ENCODE measurements around the gene SHPK. TPM values are rescaled to one million over a fixed set of nuclear protein-coding genes. Genes with fewer than 3 reads are reported as not detected.

The SHPK gene
- total RNA-seq, 1 donor from 2014 or later = 14.1 TPM

- no peak for TF ChIP-seq CTCF (IDR thresholded peaks at IDR 0.05; ENCODE audit: unreplicated experiment)
- no peaks in the 10 kb centered on the region for H3K4me1 Mint-ChIP-seq (ENCODE audit: unreplicated experiment)
- peaks cover 40% of the 10 kb centered on the region for H3K36me3 Mint-ChIP-seq (ENCODE audit: low read depth, unreplicated experiment)
- H3K27ac Mint-ChIP-seq (ENCODE audit: unreplicated experiment) = no peak overlapping the region
- H3K27me3 Mint-ChIP-seq (ENCODE audit: unreplicated experiment) = peaks cover 1% of the 10 kb centered on the region
- no peaks in the 10 kb centered on the region for H3K9me3 Mint-ChIP-seq (ENCODE audit: unreplicated experiment)
- H3K4me3 Mint-ChIP-seq (ENCODE audit: unreplicated experiment) = no peak overlapping the region
- no peak for DNase-seq (ENCODE audit: low spot score)
These were observed 20.7 kb downstream of the SHPK start for GRCh38 chr17:3615160-3615870.

- Mint-ChIP-seq H3K9me3 (ENCODE audit: unreplicated experiment) (no peaks in the 10 kb centered on the region), H3K4me3 (ENCODE audit: unreplicated experiment) (no peak overlapping the region), H3K36me3 (ENCODE audit: low read depth, unreplicated experiment) (peaks cover 40% of the 10 kb centered on the region), H3K27me3 (ENCODE audit: unreplicated experiment) (no peaks in the 10 kb centered on the region), H3K4me1 (ENCODE audit: unreplicated experiment) (no peaks in the 10 kb centered on the region), H3K27ac (ENCODE audit: unreplicated experiment) (no peak overlapping the region)
- no peak for TF ChIP-seq CTCF (IDR thresholded peaks at IDR 0.05; ENCODE audit: unreplicated experiment)
- no peak for DNase-seq (ENCODE audit: low spot score)
These were observed 22.9 kb downstream of the SHPK start for GRCh38 chr17:3613124-3613523.

GRCh38 chr17:3610523-3610922, 25.5 kb downstream of the SHPK start:
- Mint-ChIP-seq H3K27ac (ENCODE audit: unreplicated experiment) (no peak overlapping the region), H3K36me3 (ENCODE audit: low read depth, unreplicated experiment) (peaks cover 30% of the 10 kb centered on the region), H3K4me1 (ENCODE audit: unreplicated experiment) (no peaks in the 10 kb centered on the region), H3K9me3 (ENCODE audit: unreplicated experiment) (no peaks in the 10 kb centered on the region), H3K4me3 (ENCODE audit: unreplicated experiment) (no peak overlapping the region), H3K27me3 (ENCODE audit: unreplicated experiment) (no peaks in the 10 kb centered on the region)
- no peak for TF ChIP-seq CTCF (IDR thresholded peaks at IDR 0.05; ENCODE audit: unreplicated experiment)
- DNase-seq (ENCODE audit: low spot score) = no peak

GRCh38 chr17:3609689-3610088, 26.4 kb downstream of the SHPK start:
- Mint-ChIP-seq H3K4me3 (ENCODE audit: unreplicated experiment) (no peak overlapping the region), H3K27me3 (ENCODE audit: unreplicated experiment) (no peaks in the 10 kb centered on the region), H3K27ac (ENCODE audit: unreplicated experiment) (no peak overlapping the region), H3K4me1 (ENCODE audit: unreplicated experiment) (no peaks in the 10 kb centered on the region), H3K36me3 (ENCODE audit: low read depth, unreplicated experiment) (peaks cover 26% of the 10 kb centered on the region), H3K9me3 (ENCODE audit: unreplicated experiment) (no peaks in the 10 kb centered on the region)
- TF ChIP-seq CTCF (IDR thresholded peaks at IDR 0.05; ENCODE audit: unreplicated experiment) = no peak
- no peak for DNase-seq (ENCODE audit: low spot score)

GRCh38 chr17:3603870-3604259, 32.2 kb downstream of the SHPK start:
- Mint-ChIP-seq H3K27ac (ENCODE audit: unreplicated experiment) (no peak overlapping the region), H3K9me3 (ENCODE audit: unreplicated experiment) (no peaks in the 10 kb centered on the region), H3K4me3 (ENCODE audit: unreplicated experiment) (no peak overlapping the region), H3K36me3 (ENCODE audit: low read depth, unreplicated experiment) (peaks cover 11% of the 10 kb centered on the region), H3K27me3 (ENCODE audit: unreplicated experiment) (no peaks in the 10 kb centered on the region), H3K4me1 (ENCODE audit: unreplicated experiment) (no peaks in the 10 kb centered on the region)
- DNase-seq (ENCODE audit: low spot score) = no peak
- no peak for TF ChIP-seq CTCF (IDR thresholded peaks at IDR 0.05; ENCODE audit: unreplicated experiment)

All from endothelial cell (in vitro differentiated cells).